Sigmoid colon (tissue), 7 donors: Measurements from ENCODE around the gene SH3RF3. TPM values are rescaled to one million over a fixed set of nuclear protein-coding genes. Genes with fewer than 3 reads are reported as not detected.

ENCODE experiments used
- DNase-seq: peaks from one replicate; pipeline ENCODE4 v3.0.0-alpha.2; 2019
- H3K27ac ChIP-seq, 4 donors: fragments of 200-600 bp; sonication (generic); one replicate each; pipeline ENCODE4 v1.5.1; 2016 to 2019; ENCODE audit warnings: mild to moderate bottlenecking in 1 of 4
- H3K27me3 ChIP-seq, 3 donors: fragments of 200-600 bp; sonication (generic); one replicate each; pipeline ENCODE4 v1.5.1; 2019; ENCODE audit warnings: mild to moderate bottlenecking in 1 of 3
- H3K36me3 ChIP-seq, 4 donors: fragments of 200-600 bp; sonication (generic); one replicate each; pipeline ENCODE4 v1.5.1; 2016 to 2019
- H3K4me1 ChIP-seq, 4 donors: fragments of 200-600 bp; sonication (generic); one replicate each; pipeline ENCODE4 v1.5.1; 2017 to 2019
- H3K4me3 ChIP-seq, 4 donors: fragments of 200-600 bp; sonication (generic); one replicate each; pipeline ENCODE4 v1.5.1; 2017 to 2019; ENCODE audit warnings: mild to moderate bottlenecking in 2 of 4, moderate library complexity in 1 of 4
- H3K9me3 ChIP-seq, 4 donors: fragments of 200-600 bp in 3 of 4; sonication (generic) in 3 of 4; one replicate each; pipeline versions ENCODE4 v1.5.1 to v1.6.1; 2013 to 2019
- EP300 ChIP-seq, 4 donors: sonication (generic); formaldehyde crosslinking; IDR thresholded peaks; one replicate each; pipeline ENCODE4 v1.6.1; 2017; ENCODE audit warnings: antibody characterized with exemption in 4 of 4
- POLR2A ChIP-seq, 2 donors: fragments of 450-650 bp; IDR thresholded peaks; one replicate each; pipeline ENCODE4 v1.6.1; 2016; ENCODE audit warnings: antibody characterized with exemption in 2 of 2, mild to moderate bottlenecking in 2 of 2, moderate library complexity in 2 of 2
- POLR2AphosphoS5 ChIP-seq, 4 donors: sonication (generic); formaldehyde crosslinking; IDR thresholded peaks; one replicate each; pipeline ENCODE4 v1.6.1; 2017; ENCODE audit warnings: antibody characterized with exemption in 4 of 4
- WGBS, 2 donors: extraction: QIAGEN DNeasy Blood & Tissue Kit; methylation state at CpG; one replicate each; pipeline ENCODE4 v1.1.7; 2013; 5-methylcytosine and 5-hydroxymethylcytosine counted together
- intact Hi-C: fragments of 100-400 bp; cut with DNase I; formaldehyde crosslinking; loops from one replicate; pipeline ENCODE4 v1.15.1; 2023
- polyA plus RNA-seq, 3 donors: library from polyadenylated mRNA; stranded (reverse); fragments of 200-250 nt; gene quantifications; one replicate each; pipeline ENCODE4 v1.2.3, GENCODE V29; 2013
- total RNA-seq, 4 donors: library from RNA; depleted of rRNA; stranded (reverse); fragments of >200 nt; gene quantifications; one replicate each; pipeline ENCODE4 v1.1.0, GENCODE V29; 2016
- TF ChIP-seq, protein P1 (sequence below), 4 experiments: fragments of 450-650 bp in 3 of 4; fragments of 200-600 bp in 1 of 4; IDR thresholded peaks; one replicate each; pipeline ENCODE4 v1.5.1; 2016 to 2019; ENCODE audit warnings: antibody characterized with exemption in 4 of 4, mild to moderate bottlenecking in 3 of 4, moderate library complexity in 2 of 4
- donor health status: healthy with polysubstance abuse.
- donor health status: Bipolar disorder and iron deficiency.
- donor health status: healthy.

Gene SH3RF3
- total and polyA plus RNA-seq, 7 donors = 0.69 to 10.0 (median 3.4) TPM

DNA sequence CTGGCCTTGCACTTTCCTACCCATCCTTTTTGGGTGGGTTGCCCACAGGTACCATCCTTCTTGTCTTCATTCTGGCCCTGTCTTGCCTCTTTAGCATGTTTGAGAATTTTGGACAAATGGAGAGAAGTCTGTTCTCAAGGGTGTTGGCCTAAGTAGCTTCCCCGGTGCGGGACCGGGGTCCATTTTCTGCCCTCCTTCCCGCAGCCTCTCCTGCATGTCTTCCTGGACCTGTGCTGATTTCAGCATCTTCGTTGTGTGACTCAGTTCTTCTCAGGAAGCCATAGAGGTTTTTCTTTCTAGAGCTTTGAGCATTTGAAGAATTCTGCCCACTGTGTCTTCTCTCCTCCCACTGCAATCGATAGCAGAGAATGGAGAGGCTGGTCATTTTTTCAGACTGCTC is 172.7 kb downstream of the SH3RF3 start:
- H3K27me3 ChIP-seq = no peaks in the 10 kb centered on the region
- H3K4me3 ChIP-seq = no peak overlapping the region
- intact Hi-C loops = no loop called here
- H3K4me1 ChIP-seq = peaks cover 0 to 9% (median 0%) of the 10 kb centered on the region in 4 donors
- no peaks in the 10 kb centered on the region for H3K9me3 ChIP-seq
- DNase-seq = no peak
- no peaks in the 10 kb centered on the region for H3K36me3 ChIP-seq
- 94 to 96% methylated on average over 6 of the region's 6 CpGs for WGBS, 2 donors
- TF ChIP-seq POLR2AphosphoS5 (IDR thresholded peaks at IDR 0.05) (no peak), POLR2A (IDR thresholded peaks at IDR 0.05) (no peak)
- no peak overlapping the region for H3K27ac ChIP-seq

DNA sequence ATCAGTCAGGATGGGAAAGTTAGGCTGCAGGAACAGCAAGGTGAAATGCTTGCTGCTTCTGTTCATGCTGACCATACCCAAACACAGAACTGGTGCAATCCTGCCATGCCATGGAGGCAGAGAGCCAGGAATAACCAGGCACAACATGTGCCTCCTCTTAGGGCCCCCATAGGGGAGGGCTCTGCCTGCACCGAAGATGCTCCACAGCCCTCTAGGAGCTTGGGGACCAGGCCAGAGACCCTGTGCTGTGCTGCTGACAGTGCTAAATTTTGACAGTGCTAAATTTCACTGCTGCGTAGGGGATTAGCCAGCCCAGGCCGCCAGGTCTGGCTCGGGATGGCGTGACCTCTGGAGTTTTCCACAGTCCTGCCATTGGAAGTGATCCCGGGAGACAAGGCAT is 173.3 kb downstream of the SH3RF3 start:
- Histone ChIP-seq H3K9me3 (no peaks in the 10 kb centered on the region), H3K4me1 (peaks cover 0 to 9% (median 0%) of the 10 kb centered on the region in 4 donors), H3K27ac (no peak overlapping the region), H3K4me3 (no peak overlapping the region), H3K36me3 (no peaks in the 10 kb centered on the region), H3K27me3 (no peaks in the 10 kb centered on the region)
- 91 to 94% methylated on average over 6 of the region's 6 CpGs for WGBS, 2 donors
- TF ChIP-seq POLR2A (IDR thresholded peaks at IDR 0.05) = no peak
- TF ChIP-seq, protein P1, sequence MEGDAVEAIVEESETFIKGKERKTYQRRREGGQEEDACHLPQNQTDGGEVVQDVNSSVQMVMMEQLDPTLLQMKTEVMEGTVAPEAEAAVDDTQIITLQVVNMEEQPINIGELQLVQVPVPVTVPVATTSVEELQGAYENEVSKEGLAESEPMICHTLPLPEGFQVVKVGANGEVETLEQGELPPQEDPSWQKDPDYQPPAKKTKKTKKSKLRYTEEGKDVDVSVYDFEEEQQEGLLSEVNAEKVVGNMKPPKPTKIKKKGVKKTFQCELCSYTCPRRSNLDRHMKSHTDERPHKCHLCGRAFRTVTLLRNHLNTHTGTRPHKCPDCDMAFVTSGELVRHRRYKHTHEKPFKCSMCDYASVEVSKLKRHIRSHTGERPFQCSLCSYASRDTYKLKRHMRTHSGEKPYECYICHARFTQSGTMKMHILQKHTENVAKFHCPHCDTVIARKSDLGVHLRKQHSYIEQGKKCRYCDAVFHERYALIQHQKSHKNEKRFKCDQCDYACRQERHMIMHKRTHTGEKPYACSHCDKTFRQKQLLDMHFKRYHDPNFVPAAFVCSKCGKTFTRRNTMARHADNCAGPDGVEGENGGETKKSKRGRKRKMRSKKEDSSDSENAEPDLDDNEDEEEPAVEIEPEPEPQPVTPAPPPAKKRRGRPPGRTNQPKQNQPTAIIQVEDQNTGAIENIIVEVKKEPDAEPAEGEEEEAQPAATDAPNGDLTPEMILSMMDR (IDR thresholded peaks at IDR 0.05) = no peak
- TF ChIP-seq POLR2AphosphoS5 (IDR thresholded peaks at IDR 0.05) = no peak
- TF ChIP-seq EP300 (IDR thresholded peaks at IDR 0.05) = no peak
- intact Hi-C loops = no loop called here
- no peak for DNase-seq

DNA sequence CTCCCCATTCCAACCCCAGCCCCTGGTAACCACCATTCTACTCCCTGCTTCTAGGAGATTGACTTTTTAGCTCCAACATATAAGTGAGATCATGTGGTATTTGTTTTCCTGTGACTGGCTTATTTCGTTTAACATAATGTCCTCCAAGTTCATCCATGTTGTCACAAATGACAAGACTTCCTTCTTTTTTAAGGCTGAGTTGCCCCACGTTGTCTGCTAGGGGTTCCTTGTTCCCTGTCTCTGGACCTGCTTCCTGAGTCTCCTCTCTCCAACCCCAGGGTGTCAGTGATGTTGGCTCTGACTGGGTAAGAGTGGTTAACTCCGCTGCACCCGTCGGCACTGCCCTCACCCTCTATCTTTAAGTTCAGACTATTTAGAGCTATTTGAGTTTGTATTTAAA is 175.2 kb downstream of the SH3RF3 start:
- H3K4me1 ChIP-seq = peaks cover 0 to 9% (median 0%) of the 10 kb centered on the region in 4 donors
- no peak overlapping the region for H3K27ac ChIP-seq
- TF ChIP-seq POLR2A (IDR thresholded peaks at IDR 0.05) = no peak
- TF ChIP-seq POLR2AphosphoS5 (IDR thresholded peaks at IDR 0.05) = no peak
- no peak for TF ChIP-seq EP300 (IDR thresholded peaks at IDR 0.05)
- TF ChIP-seq, protein P1 (IDR thresholded peaks at IDR 0.05) = no peak
- H3K4me3 ChIP-seq = no peak overlapping the region
- no peak for DNase-seq
- intact Hi-C loops = no loop called here
- no peaks in the 10 kb centered on the region for H3K27me3 ChIP-seq
- WGBS, 2 donors = 64 to 69% methylated on average over 5 of the region's 5 CpGs
- no peaks in the 10 kb centered on the region for H3K36me3 ChIP-seq
- H3K9me3 ChIP-seq = no peaks in the 10 kb centered on the region

DNA sequence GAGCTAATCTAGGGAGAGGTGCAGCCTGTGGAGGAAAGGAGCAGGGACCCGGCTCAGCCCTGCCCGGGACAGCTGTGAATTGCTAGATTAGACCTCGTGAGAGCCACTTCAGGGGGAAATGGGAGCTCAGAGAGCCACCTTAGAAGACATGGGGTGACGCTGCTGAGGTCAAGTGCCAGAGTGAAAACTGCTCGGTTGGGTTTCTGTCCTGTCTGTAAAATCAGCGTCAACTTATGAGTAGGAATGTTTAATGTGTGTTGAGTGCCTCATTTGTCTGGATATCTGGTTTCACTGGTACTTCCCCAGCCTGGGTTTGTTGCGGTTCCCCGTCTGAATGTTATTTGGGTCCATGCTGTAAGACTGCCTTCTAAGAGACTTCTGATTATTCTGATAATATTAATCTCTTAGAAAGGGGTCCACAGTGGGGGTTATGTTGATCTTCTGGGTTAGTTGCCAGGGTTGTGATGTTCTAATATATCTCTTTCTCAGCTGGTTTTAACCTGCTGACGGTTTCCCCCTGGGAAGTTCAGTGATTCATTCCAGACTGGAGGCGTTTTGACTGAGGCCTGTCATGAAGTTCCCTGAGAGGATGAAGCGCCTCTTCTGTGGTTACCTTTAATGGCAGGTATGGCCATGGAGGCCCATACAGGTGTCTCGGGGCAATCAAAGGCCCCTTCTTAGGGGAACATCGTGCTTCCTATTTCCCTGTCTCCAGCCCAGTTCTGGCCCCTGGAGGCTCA is 175.9 kb downstream of the SH3RF3 start:
- Histone ChIP-seq H3K36me3 (no peaks in the 10 kb centered on the region), H3K27ac (no peak overlapping the region), H3K9me3 (no peaks in the 10 kb centered on the region), H3K4me3 (no peak overlapping the region), H3K27me3 (no peaks in the 10 kb centered on the region), H3K4me1 (peaks cover 0 to 9% (median 0%) of the 10 kb centered on the region in 4 donors)
- TF ChIP-seq EP300 (IDR thresholded peaks at IDR 0.05) (no peak), POLR2AphosphoS5 (IDR thresholded peaks at IDR 0.05) (no peak)
- 75 to 82% methylated on average over 13 of the region's 13 CpGs for WGBS, 2 donors
- DNase-seq = no peak
- intact Hi-C loops = no loop called here

DNA sequence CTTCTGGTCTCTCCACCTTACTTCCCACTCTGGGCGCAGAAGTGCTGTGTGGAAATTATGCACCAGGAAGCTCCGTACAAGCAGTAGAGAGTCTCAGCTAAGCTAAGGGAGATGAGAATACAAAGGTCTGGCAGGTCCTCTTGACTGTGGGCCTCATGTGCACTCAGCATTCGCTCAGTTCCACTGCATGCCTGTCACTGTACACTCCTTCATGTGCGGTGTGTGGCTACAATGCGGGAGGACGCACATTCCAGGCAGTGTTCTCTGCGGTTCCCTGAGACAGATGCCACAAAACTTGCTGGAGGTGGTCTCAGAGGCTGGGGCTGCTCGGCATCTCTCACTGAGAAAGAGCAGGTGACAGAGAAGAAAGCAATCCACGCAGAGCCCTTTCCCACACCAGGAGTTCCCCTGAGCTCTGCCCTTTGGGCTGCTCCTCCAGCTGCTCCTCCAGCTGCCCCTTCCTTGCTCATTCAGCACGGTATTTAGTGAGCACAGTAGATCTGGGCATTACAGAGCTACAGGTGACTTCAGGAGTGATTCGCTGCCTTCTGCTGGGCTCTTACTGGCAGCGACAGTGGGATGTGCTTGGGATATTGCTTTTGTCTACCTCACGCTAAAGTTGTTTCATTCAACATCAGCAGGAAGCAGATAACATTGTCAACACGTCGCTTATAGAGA is 176.6 kb downstream of the SH3RF3 start:
- H3K27me3 ChIP-seq = no peaks in the 10 kb centered on the region
- peaks cover 0 to 6% (median 0%) of the 10 kb centered on the region in 4 donors for H3K4me1 ChIP-seq
- no peaks in the 10 kb centered on the region for H3K36me3 ChIP-seq
- H3K4me3 ChIP-seq = no peak overlapping the region
- intact Hi-C loops = no loop called here
- DNase-seq = no peak
- 82 to 84% methylated on average over 15 of the region's 15 CpGs for WGBS, 2 donors
- H3K27ac ChIP-seq = no peak overlapping the region
- no peaks in the 10 kb centered on the region for H3K9me3 ChIP-seq
- no peak for TF ChIP-seq POLR2A (IDR thresholded peaks at IDR 0.05)
- TF ChIP-seq EP300 (IDR thresholded peaks at IDR 0.05) = no peak
- TF ChIP-seq, protein P1 (IDR thresholded peaks at IDR 0.05) = no peak
- no peak for TF ChIP-seq POLR2AphosphoS5 (IDR thresholded peaks at IDR 0.05)
